Stomach (tissue), 4 donors: ENCODE results near the gene PCDHGA1.
"Not testable (repeated sequence)": the region's sequence is repeated elsewhere in the genome, so short reads cannot be mapped to it uniquely, and the experiment has no call there.

Experiments
- POLR2A ChIP-seq, 4 donors: fragments of 450-650 bp; IDR thresholded peaks; one replicate each; pipeline ENCODE4 v1.6.1; 2016; ENCODE audit warnings: antibody characterized with exemption in 4 of 4, control low read depth in 2 of 4, mild to moderate bottlenecking in 1 of 4, moderate library complexity in 1 of 4
- POLR2AphosphoS5 ChIP-seq, 3 donors: sonication (generic); formaldehyde crosslinking; IDR thresholded peaks; one replicate each; pipeline ENCODE4 v1.6.1; 2016; ENCODE audit warnings: antibody characterized with exemption in 3 of 3
- TF ChIP-seq, protein P1 (sequence below), 7 experiments: fragments of 450-650 bp in 4 of 7; fragments of 200-600 bp in 3 of 7; sonication (generic) in 3 of 7; IDR thresholded peaks; one replicate each; pipeline ENCODE4 v1.5.1; 2016 to 2019; ENCODE audit warnings: antibody characterized with exemption in 7 of 7, control low read depth in 2 of 7, mild to moderate bottlenecking in 1 of 7

DNA sequence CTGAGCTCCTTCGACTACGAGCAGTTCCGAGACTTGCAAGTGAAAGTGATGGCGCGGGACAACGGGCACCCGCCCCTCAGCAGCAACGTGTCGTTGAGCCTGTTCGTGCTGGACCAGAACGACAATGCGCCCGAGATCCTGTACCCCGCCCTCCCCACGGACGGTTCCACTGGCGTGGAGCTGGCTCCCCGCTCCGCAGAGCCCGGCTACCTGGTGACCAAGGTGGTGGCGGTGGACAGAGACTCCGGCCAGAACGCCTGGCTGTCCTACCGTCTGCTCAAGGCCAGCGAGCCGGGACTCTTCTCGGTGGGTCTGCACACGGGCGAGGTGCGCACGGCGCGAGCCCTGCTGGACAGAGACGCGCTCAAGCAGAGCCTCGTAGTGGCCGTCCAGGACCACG is 102.0 kb downstream of the PCDHGA1 start:
- TF ChIP-seq, protein P1, sequence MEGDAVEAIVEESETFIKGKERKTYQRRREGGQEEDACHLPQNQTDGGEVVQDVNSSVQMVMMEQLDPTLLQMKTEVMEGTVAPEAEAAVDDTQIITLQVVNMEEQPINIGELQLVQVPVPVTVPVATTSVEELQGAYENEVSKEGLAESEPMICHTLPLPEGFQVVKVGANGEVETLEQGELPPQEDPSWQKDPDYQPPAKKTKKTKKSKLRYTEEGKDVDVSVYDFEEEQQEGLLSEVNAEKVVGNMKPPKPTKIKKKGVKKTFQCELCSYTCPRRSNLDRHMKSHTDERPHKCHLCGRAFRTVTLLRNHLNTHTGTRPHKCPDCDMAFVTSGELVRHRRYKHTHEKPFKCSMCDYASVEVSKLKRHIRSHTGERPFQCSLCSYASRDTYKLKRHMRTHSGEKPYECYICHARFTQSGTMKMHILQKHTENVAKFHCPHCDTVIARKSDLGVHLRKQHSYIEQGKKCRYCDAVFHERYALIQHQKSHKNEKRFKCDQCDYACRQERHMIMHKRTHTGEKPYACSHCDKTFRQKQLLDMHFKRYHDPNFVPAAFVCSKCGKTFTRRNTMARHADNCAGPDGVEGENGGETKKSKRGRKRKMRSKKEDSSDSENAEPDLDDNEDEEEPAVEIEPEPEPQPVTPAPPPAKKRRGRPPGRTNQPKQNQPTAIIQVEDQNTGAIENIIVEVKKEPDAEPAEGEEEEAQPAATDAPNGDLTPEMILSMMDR (IDR thresholded peaks at IDR 0.05) = not testable (repeated sequence)
- not testable (repeated sequence) for TF ChIP-seq POLR2AphosphoS5, POLR2A (IDR thresholded peaks at IDR 0.05)
